ENCODE results near the gene VPS18.
"Not testable (repeated sequence)": the region's sequence is repeated elsewhere in the genome, so short reads cannot be mapped to it uniquely, and the experiment has no call there.

Gene VPS18

GRCh38 chr15:40856746-40857145 lies 37.5 kb upstream of the VPS18 start:
- TF ChIP-seq CTCF (IDR thresholded peaks at IDR 0.05) (no peak), ZFX (IDR thresholded peaks at IDR 0.05; ENCODE audit: borderline replicate concordance) (no peak)
- H3K27ac ChIP-seq = peak overlapping the region; percentile 69

- TF ChIP-seq CTCF (IDR thresholded peaks at IDR 0.05) = peak; percentile 97
- no peak for TF ChIP-seq ZFX (IDR thresholded peaks at IDR 0.05; ENCODE audit: borderline replicate concordance)
- peak overlapping the region; percentile 69 for H3K27ac ChIP-seq
Observed at GRCh38 chr15:40857601-40858341, 36.5 kb upstream of the VPS18 start.

GRCh38 chr15:40858706-40859105 lies 35.5 kb upstream of the VPS18 start:
- TF ChIP-seq CTCF (IDR thresholded peaks at IDR 0.05) = no peak
- no peak for TF ChIP-seq ZFX (IDR thresholded peaks at IDR 0.05; ENCODE audit: borderline replicate concordance)
- peak overlapping the region; percentile 69; the same call in 1 of the 2 replicates for H3K27ac ChIP-seq

- TF ChIP-seq CTCF (IDR thresholded peaks at IDR 0.05) (peak; percentile 91), ZFX (IDR thresholded peaks at IDR 0.05; ENCODE audit: borderline replicate concordance) (no peak)
- H3K27ac ChIP-seq = no peak overlapping the region
Observed at GRCh38 chr15:40859206-40859851, 34.9 kb upstream of the VPS18 start.

GRCh38 chr15:40861147-40861546 lies 33.1 kb upstream of the VPS18 start:
- H3K27ac ChIP-seq = not testable (repeated sequence)

GRCh38 chr15:40863660-40864270 lies 30.5 kb upstream of the VPS18 start:
- H3K27ac ChIP-seq = no peak overlapping the region

GRCh38 chr15:40867199-40867598 lies 27.1 kb upstream of the VPS18 start:
- no peak for TF ChIP-seq ZFX (IDR thresholded peaks at IDR 0.05; ENCODE audit: borderline replicate concordance)
- TF ChIP-seq CTCF (IDR thresholded peaks at IDR 0.05) = no peak
- no peak overlapping the region for H3K27ac ChIP-seq

More at GRCh38 chr15:40863660-40864270, 30.5 kb upstream of the VPS18 start:
- TF ChIP-seq ZFX (IDR thresholded peaks at IDR 0.05; ENCODE audit: borderline replicate concordance) = no peak
- no peak for TF ChIP-seq CTCF (IDR thresholded peaks at IDR 0.05)

Data from 22Rv1 (cell line).